PC-3 (cell line): ENCODE results near the gene ETV7.

Experiments used
- EZH2 ChIP-seq: fragments of 300-600 bp; sonication (generic); IDR thresholded peaks from one replicate; pipeline ENCODE4 v1.6.1; 2017; ENCODE audit warnings: antibody characterized with exemption, mild to moderate bottlenecking, low read length; ENCODE audit not compliant: unreplicated experiment
- TF ChIP-seq, protein P1 (sequence below): fragments of 300-600 bp; sonication (generic); conservative IDR thresholded peaks from 2 replicates; pipeline ENCODE4 v1.5.1; 2017; ENCODE audit warnings: antibody characterized with exemption, low read depth, mild to moderate bottlenecking, low read length

DNA sequence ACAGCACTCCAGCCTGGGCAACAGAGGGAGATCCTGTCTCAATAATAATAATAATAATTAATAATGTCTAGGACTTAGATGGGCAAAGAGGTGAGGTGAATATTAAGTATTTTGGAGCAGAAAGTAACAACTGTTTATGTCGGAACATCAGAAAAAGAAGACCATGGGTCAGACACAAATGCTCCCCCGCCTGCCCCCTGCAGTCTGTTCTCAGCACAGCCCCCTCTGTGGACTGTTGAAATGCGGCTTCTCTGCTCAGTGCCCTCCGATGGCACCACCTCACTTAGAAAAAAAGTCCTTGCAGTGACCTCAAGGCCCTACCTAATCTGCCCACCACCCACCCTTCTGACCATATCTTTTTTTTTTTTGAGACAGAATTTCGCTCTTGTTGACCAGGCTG lies 5.2 kb upstream of the ETV7 start:
- TF ChIP-seq, protein P1, sequence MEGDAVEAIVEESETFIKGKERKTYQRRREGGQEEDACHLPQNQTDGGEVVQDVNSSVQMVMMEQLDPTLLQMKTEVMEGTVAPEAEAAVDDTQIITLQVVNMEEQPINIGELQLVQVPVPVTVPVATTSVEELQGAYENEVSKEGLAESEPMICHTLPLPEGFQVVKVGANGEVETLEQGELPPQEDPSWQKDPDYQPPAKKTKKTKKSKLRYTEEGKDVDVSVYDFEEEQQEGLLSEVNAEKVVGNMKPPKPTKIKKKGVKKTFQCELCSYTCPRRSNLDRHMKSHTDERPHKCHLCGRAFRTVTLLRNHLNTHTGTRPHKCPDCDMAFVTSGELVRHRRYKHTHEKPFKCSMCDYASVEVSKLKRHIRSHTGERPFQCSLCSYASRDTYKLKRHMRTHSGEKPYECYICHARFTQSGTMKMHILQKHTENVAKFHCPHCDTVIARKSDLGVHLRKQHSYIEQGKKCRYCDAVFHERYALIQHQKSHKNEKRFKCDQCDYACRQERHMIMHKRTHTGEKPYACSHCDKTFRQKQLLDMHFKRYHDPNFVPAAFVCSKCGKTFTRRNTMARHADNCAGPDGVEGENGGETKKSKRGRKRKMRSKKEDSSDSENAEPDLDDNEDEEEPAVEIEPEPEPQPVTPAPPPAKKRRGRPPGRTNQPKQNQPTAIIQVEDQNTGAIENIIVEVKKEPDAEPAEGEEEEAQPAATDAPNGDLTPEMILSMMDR: no peak
- no peak for TF ChIP-seq EZH2
